ENCODE results near the gene PHF20.
"Not testable (repeated sequence)": the region's sequence is repeated elsewhere in the genome, so short reads cannot be mapped to it uniquely, and the experiment has no call there.

Gene PHF20

GRCh38 chr20:35842361-35842760, 70.5 kb downstream of the PHF20 start:
- DNase-seq = no peak

GRCh38 chr20:35843894-35844293, 72.1 kb downstream of the PHF20 start:
- not testable (repeated sequence) for DNase-seq

GRCh38 chr20:35845561-35845960, 73.7 kb downstream of the PHF20 start:
- no peak for DNase-seq

GRCh38 chr20:35849706-35850105, 77.9 kb downstream of the PHF20 start:
- no peak for DNase-seq

- DNase-seq = not testable (repeated sequence)
These were observed 79.8 kb downstream of the PHF20 start for GRCh38 chr20:35851659-35852058.

GRCh38 chr20:35854713-35855348, 83.0 kb downstream of the PHF20 start:
- DNase-seq = no peak

DNA sequence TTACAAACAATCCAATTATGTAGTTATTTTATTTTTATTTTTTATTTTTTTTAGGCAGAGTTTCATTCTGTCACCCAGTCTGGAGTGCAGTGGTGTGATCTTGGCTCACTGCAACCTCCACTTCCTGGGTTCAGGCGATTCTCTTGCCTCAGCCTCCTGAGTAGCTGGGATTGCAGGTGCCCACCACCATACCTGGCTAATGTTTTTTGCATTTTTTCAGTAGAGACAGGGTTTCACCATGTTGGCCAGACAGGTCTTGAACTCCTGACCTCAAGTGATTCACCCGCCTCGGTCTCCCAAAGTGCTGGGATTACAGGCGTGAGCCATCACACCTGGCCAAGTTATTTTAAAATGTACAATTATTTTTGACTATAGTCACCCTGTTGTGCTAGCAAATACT, 83.8 kb downstream of the PHF20 start:
- DNase-seq = not testable (repeated sequence)

DNA sequence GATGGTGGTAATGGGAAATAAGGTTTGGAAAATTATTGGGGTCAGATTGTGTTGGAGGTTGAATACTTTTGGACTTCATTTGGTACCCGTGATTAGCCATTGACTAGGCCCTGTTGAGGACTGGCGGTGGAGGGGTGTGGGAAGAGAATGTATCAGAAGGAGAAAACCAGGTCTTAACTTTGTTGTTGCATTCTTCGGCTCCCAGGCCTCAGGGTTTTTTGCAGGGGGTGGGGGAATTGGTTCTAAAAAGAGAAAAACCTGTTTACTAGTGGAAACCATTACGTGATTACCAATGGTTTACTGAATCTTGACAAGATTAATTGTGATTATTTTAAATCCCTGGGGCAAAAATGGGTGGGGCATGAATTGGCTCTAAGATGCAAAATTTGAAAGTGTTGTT, 85.1 kb downstream of the PHF20 start:
- no peak for DNase-seq

DNA sequence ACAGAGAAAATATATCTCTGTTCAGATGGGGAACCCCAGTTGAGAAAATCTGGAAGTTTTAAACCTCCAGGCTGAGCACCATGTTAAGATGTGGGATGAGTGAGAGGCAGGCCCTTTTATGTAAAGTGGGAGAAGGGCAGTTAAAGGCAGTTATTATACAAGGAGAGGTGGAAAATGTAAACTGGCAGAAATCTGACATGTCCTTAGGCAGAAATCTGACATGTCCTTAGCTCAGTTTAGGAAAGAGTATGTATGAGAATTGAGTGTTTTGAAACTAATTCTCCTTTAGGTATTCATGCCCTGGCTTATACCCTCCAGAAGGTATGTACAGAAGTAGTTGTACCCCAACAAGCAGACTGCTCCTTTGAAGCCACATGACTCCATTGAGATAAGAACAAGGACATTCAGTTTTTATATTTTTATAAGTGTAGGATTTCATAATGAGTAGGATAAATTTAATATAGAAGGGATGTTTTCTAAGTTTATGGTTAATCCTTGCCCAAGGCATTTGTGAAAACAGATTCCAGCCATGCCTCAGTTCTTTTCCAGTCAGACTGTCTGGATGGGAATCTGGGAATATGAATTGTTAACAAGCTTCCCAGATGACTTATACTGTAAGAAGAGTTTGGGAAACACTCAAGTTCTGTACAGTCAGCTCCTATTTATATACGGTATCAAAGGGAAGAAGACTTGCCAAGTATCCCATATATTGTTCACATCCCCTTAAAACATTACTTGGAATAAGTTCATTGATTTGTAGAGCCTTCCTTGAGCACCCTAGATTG, 94.8 kb downstream of the PHF20 start:
- no peak for DNase-seq

DNA sequence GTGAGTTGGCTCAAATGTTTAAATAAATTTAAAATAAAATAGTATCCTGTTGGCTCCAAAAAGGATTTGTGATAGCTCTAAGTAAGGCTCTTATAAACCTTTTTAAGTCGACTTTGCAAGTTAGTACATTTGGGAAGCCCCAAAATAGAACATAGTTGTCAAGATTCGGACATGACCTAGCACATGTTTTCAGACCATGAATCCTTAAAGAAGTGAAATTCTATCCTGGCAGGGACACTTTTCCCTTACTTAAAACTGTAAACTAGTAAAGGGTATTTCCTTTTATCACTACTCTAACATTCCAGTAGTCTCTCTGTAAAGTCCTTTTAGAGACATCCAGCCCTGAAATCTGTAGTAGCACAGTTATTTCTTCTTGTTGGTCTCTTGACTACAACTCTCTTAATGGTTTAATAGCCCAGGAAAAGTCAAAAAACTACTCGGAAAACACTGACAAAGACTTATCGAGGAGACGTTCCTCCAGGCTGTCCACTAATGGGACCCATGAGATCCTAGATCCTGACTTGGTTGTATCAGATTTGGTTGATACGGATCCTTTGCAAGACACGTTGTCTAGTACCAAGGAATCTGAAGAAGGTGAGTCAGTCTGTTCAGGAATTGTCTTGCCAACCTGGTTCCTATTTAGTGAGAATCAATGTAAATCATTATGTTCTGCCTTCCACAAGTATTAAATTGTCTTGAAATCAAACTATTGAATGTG, 98.9 kb downstream of the PHF20 start:
- DNase-seq = no peak

GRCh38 chr20:35871259-35871771, 99.5 kb downstream of the PHF20 start:
- DNase-seq = no peak

GRCh38 chr20:35876033-35876320, 104.2 kb downstream of the PHF20 start:
- no peak for DNase-seq

GRCh38 chr20:35877611-35878010, 105.8 kb downstream of the PHF20 start:
- no peak for DNase-seq

DNA sequence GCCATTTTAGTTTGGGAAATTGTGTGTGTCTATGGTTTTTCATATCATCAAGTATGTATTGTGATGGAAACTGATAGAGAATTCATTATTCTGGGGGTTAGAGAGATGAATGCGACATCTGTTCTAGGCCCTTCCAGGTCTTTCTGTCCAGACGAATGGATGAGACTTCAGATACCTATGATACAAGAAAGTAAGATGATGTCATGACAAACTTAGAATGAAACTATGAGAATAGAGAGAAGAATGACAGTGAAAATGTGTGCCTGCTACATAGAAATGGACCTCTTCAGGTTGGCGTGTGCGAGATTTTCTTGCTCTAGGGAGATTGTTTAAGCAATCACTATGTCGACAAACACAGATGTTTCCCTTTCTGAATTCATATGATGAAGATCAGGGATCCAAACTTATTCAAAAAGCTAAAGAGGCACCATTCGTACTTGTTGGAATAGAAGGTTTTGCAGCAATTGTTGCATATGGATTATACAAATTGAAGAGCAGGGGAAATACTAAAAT, 106.4 kb downstream of the PHF20 start:
- DNase-seq = no peak

DNA sequence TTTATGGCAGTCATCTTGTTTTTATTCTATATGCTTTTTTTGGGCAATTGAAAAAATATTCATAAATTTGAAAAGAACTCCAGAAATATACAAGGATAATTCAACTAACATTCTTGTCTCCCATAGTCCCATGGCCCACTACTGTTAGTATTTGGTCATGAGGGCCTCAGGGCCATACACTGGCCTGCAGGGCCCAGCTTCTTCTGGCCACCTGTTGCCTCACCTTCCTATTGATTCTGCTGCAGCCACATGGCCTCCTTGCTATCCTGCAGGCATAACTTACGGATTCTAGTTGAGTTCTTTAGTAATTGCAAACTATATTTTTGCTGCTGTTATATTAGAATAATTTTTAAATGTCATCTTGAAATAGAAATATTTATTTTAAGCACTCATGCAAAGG, 109.9 kb downstream of the PHF20 start:
- DNase-seq = no peak

DNA sequence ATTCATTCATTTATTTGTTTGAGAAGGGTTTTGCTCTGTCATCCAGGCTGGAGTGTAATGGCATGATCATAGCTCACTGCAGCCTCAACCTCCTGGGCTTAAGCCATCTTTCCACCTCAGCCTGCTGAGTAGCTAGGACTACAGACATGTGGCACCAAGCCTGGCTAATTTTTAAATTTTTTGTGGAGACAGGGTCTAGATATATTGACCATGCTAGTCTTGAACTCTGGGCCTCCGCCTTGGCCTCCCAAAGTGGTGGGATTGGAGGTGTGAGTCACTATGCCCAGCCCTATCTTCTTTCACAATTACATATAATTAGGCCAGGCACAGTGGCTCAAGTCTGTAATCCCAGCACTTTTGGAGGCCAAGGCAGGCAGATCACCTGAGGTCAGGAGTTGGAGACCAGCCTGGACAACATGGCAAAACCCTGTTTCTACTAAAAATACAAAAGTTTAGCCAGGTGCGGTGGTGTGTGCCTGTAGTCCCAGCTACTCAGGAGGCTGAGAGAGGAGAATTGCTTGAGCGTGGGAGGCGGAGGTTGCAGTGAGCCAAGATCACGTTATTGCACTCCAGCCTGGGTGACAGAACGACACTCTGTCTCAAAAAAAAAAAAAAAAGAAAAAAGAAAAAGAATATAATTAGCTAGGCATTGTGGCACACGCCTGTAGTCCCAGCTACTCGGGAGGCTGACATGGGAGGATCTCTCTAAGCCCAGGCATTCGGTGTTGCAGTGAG, 110.8 kb downstream of the PHF20 start:
- DNase-seq = not testable (repeated sequence)

GRCh38 chr20:35883336-35883777, 111.5 kb downstream of the PHF20 start:
- DNase-seq = no peak

GRCh38 chr20:35883778-35884540, 112.1 kb downstream of the PHF20 start:
- DNase-seq = peak; percentile 46

GRCh38 chr20:35884541-35884865, 112.7 kb downstream of the PHF20 start:
- DNase-seq = no peak

DNA sequence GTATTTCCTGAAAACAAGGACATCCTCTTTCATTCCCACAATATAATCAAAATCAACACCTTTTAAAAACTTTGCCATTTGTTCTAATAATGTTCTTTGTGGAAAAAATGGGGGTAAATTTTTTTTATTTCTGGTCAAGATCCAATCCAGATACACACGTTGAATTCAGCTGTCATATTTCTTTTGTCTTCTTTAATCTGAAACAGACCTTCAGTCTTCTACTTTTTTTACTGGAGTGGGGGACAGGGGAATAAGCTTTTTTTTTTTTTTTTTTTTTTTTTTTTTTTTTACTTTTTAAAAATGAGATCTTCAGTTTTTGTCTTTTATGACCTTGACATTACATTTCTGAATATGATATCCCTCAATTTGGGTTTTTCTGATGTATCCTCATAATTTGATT, 113.4 kb downstream of the PHF20 start:
- DNase-seq = no peak

- DNase-seq = peak; percentile 87
These were observed 114.7 kb downstream of the PHF20 start for GRCh38 chr20:35886537-35886936.

DNA sequence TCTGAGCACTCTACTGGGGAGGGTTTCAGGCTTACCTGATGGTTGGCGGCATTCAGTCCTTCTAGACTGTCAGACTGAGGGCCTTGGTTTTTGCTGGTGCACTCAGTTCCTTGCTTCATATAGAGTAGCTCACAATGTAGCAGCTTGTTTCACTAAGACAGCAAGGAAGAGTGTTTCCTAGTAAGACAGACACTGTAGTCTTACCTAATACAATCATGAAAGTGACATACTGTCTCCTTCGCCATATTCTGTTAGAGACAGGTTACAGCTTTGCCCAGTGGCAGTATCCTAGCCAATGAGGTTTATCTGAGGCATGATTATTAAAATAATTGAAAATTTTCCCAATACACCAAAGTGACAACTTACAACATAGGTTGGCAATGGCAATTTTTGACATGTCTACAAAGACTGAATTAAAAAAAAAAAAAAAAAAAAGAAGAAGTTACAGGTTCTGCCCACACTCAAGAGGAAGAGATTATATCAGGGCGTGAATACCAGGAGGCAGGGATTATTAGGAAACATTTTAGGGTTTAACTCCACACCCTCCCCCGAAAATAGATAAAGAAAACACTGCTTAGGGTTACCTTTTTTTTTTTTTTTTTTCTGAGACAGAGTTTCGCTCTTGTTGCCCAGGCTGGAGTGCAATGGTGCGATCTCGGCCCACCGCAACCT, 115.7 kb downstream of the PHF20 start:
- no peak for DNase-seq
